DMS79 treated with DMSO at 0.1 percent for 48 hours (cell line): ENCODE measurements around the gene TPRG1.

Source experiments
- DNase-seq: peaks from one replicate; lab custom pipeline; 2025; lab: John Stamatoyannopoulos, UW

Gene TPRG1

DNA sequence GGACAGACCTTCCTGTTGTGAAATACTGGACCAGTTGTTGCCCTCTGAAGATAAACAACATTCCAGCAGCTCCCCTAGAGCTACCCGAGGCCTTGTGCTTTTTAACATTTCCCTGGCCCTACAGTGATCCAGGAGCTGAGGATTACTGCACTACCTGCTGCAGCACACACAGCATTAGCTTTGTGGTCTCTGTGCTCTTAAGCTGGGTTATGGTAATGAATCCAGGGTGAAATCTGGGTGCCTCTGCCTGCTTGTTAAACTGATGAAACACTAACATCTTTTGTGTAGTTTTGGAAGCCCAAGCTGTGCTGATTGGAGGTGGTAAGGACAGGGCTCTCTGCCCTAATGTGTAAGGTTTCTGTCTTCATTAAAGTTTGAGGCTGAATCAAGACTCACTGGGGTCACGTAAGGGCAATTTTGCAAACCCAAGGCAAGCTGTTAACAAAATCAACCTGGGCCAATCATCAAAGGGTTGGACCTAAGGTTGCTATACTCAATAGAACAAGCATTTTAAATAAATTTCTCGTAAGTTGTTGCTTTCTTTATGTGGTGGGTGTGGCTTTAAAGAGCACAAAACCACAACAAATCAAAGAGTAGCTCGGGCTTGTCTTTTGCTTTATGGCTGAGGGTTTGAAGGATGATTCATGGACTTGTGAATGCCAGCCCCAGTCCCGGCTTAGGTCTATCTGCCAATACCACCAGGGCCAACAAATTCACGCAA, 183.9 kb downstream of the TPRG1 start:
- DNase-seq, result no peak

DNA sequence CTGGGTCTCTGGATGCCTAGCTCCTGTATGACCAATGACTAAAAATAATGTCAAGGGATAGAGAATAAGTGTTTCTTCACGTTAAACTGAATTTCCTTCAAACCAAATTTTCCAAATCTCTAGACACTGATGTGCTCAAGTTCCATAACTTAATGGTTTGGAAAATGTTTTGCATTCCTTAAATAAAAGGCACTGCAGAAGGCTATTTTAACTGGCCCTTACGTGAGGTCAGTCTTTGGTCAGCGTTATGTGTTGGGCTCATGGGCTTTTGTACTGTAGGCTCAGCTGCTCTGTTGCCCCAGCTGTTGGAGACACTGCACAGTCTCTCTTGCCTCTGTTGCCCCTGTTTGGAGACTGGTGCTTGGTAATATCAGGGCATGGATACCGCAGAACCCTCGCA, 188.5 kb downstream of the TPRG1 start:
- DNase-seq, result no peak

DNA sequence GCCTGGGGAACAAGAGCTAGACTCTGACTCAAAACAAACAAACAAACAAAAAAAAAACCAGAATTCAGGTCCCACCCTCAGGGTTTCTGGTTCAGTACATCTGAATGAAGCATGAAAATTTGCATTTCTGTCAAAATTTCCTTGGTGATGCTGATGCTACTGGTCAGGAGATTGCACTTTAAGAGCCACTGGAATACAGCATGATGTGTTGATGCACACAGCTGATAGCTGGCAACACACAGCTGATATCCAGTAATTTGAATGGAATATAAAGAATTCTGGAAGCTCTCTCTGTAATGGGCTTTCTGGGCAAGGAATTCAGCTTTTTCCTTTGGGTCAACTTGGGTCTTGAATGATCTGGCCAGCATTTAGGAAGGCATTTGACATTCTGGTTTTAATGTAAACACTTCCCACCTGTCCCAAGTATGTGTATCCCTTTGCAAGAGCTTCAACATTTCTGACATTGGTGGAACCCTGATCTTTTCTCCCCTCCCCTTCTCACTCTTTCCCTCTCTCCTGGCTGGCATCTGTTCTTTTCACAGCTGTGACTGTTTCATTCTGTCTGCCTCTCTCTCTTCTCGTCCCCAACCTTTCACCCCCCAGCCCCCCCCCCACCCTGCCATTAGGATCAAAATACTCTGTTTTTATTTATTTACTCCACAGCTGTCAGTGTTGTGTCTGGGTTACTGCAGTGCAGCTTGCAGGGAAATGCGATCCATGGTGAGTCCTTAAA, 189.5 kb downstream of the TPRG1 start:
- no peak for DNase-seq

DNA sequence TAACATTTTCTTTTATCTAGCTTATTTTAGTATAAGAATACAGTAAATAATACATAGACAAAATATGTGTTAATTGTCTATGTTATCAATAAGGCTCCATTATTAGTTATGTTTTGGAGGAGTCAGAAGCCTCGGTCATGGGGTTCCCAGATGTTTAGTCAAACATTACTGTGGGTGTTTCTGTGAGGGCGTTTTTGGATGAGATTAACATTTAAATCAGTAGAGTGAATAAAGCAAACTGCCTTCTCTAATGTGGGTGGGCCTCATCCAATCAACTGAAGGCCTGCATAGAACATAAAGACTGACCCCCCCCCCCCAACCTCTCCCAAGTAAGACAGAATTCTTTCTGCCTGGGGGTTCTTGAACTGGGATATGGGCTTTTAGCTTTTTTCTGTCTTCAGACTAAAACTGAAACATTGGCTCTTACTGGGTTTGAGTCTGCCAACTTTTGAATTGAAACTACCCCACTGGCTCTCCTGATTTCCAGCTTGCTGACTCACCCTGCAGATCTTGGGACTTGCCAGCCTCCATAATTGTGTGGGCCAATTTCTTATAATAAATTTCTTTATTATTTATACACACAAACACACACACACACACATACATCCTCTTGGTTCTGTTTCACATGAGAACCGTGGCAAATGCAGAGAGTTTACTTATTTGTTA, 192.0 kb downstream of the TPRG1 start:
- no peak for DNase-seq

DNA sequence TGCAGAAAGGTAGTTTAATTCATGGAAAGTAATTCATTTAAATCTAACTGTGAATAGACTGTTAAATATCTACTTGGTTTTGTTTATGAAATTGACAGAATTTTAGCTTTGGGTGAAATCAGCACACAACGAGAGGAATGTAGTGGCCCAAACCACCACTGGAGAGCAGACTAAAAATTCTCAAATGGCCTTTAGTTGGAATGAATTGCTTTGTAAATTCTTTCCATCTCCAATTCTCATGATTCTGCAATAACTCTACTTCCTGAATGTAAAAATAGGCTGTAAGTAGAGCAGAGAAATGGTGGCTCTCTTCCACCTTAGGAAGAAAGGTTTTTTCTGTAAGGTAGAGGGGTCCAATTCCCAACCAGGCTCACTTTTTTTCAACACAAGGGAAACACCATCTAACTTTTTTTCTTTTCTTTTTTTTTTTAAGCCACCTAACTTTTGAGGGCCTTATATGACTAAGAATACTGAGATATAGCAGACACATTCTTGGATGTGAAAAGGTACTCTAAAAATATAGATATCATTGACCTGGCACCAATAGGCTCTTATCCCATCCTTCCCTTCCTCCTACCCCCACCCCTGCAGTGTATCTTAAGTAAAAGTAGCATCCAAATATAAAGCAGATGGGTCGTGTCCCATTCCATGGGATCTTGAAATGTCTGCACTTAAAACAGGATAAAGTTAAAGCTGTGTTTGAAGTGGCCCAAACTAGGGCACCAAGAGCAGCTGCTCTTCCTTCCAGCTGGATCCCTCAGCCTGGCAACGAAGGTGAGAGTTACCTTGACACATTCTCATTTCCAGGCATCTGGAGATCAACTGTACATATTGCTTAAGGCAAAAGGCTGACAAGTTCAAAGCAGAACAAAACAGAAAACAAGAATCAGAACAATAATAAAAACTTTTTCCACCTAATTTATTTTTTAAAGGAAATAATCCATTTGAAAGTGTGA, 194.1 kb downstream of the TPRG1 start:
- no peak for DNase-seq

DNA sequence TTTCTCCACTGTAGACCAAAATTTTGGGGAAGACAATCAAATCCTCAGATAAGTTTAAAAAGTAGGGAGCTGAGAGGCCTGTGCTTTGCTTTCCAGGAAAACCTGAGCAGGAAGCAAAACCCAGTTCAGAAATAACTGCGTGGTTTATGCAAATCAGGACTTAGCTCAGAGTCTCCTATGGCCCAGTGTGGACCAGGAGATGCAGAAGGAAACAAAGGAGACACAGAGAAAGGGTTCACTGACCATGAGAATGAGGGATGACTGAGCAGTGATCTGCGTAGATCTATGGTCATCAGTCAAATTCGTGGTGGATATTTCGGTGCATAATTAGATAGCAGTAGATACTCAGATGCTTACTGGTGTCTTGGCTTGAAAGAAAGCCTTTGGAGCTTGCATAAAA, 196.6 kb downstream of the TPRG1 start:
- no peak for DNase-seq

DNA sequence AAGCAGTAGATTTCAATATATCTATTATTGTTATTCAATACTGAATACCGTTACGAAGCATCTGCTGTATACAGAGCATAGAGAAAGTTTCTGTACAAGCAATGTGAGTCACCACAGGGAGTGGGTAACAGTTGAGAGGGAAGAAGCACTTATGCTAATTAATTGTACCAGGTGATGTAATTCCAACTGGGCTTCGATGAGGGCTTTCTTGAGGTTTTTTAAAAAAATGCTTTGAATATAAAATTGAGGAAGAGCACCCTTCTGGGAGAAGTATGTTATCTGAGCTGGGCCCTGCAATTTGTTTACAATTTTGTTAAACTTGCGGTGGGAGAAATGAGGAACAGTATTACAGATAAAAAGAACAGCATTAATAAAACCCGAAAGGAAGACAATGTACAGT, 197.9 kb downstream of the TPRG1 start:
- DNase-seq, result no peak

DNA sequence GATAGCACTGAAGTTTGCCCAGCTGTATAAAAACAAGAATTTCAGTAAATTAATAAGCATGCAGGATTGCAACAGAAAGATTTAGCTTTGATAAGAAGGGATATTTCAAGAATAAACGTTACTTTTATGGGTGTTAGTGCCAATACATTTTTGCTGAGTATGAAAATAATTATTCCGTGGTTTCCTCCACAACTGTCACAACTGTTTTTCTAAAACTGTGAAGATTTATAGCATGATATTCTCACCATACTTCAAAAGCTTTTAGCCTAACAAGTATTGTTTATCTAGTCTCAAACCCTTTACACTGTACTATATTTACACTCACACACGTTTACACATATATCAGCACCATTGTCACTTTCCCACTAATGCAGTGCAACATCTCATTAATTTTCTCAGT, 200.5 kb downstream of the TPRG1 start:
- DNase-seq, result no peak
